Heart left ventricle (tissue), 16 donors: ENCODE measurements around the gene ERBB2. TPM values are rescaled to one million over a fixed set of nuclear protein-coding genes. Genes with fewer than 3 reads are reported as not detected.
A peak's percentile ranks its signal among the peaks of the same experiment; 100 is the strongest.

ENCODE experiments used
- ATAC-seq, 4 donors: fragments of 200-7000 bp; cut with Tn5 transposase; one replicate each; pipeline ENCODE4 v1.9.1; 2020 to 2022; ENCODE audit warnings: moderate library complexity in 4 of 4, mild to moderate bottlenecking in 3 of 4, moderate number of reproducible peaks in 1 of 4
- DNase-seq, 5 donors: peaks; one replicate each; pipeline ENCODE4 v3.0.0-alpha.2; 2020
- H3K27ac ChIP-seq, 12 donors: fragments of 200-600 bp; sonication (generic) in 4 of 12; one replicate each; pipeline versions ENCODE4 v1.5.0 to v1.8.0; 2016 to 2022; ENCODE audit warnings: mild to moderate bottlenecking in 2 of 12
- H3K27me3 ChIP-seq, 9 donors: fragments of 200-600 bp; sonication (generic) in 2 of 9; one replicate each; pipeline versions ENCODE4 v1.5.1 to v1.8.0; 2016 to 2022; ENCODE audit warnings: mild to moderate bottlenecking in 3 of 9
- H3K36me3 ChIP-seq, 9 donors: fragments of 200-600 bp; sonication (generic) in 2 of 9; one replicate each; pipeline versions ENCODE4 v1.5.0 to v1.8.0; 2018 to 2022; ENCODE audit warnings: mild to moderate bottlenecking in 2 of 9
- H3K4me1 ChIP-seq, 12 donors: fragments of 200-600 bp; sonication (generic) in 4 of 12; one replicate each; pipeline versions ENCODE4 v1.5.0 to v1.8.0; 2016 to 2022; ENCODE audit warnings: mild to moderate bottlenecking in 3 of 12
- H3K4me3 ChIP-seq, 12 donors: fragments of 200-600 bp; sonication (generic) in 4 of 12; one replicate each; pipeline versions ENCODE4 v1.5.0 to v1.8.0; 2017 to 2022; ENCODE audit warnings: mild to moderate bottlenecking in 9 of 12, moderate library complexity in 4 of 12
- H3K9me3 ChIP-seq, 12 donors: fragments of 200-600 bp; sonication (generic) in 4 of 12; one replicate each; pipeline versions ENCODE4 v1.5.0 to v1.8.0; 2016 to 2022; ENCODE audit warnings: mild to moderate bottlenecking in 1 of 12
- CTCF ChIP-seq, 12 donors: fragments of 200-600 bp; sonication (generic) in 4 of 12; IDR thresholded peaks; one replicate each; pipeline versions ENCODE4 v1.5.0 to v1.8.0; 2018 to 2022; ENCODE audit warnings: antibody characterized with exemption in 12 of 12, mild to moderate bottlenecking in 5 of 12
- POLR2A ChIP-seq, 2 donors: fragments of 450-650 bp; IDR thresholded peaks; one replicate each; pipeline ENCODE4 v1.6.1; 2017; ENCODE audit warnings: antibody characterized with exemption in 2 of 2, mild to moderate bottlenecking in 2 of 2, moderate library complexity in 2 of 2
- WGBS, 4 donors: extraction: QIAGEN DNeasy Blood & Tissue Kit in 2 of 4; methylation state at CpG; one replicate each; pipeline versions ENCODE4 v1.1.5 to v1.1.7; 2013 to 2018; 5-methylcytosine and 5-hydroxymethylcytosine counted together
- intact Hi-C, 10 donors: fragments of 100-400 bp; cut with DNase I; formaldehyde crosslinking; loops; one replicate each; pipeline versions ENCODE4 v1.11.1 to v1.14.2; 2022
- polyA plus RNA-seq, 2 donors: library from polyadenylated mRNA; stranded (reverse); fragments of 200-250 nt; gene quantifications; one replicate each; pipeline ENCODE4 v1.2.3, GENCODE V29; 2013
- total RNA-seq, 9 donors: library from RNA; depleted of rRNA in 2 of 9; stranded (reverse); fragments of >200 nt in 2 of 9; fragmentation: NEBNext Ultra II Directional in 3 of 9; extraction: Animal tissue kit (Norgen Biotek cat#: 25700) in 3 of 9; gene quantifications; one replicate each; pipeline versions ENCODE4 v1.1.0 to v1.2.4, GENCODE V29; 2016 to 2023
- donor health status: ischemic (EF 13 %, LVEDD 7.1; RV severe dilation, severe dysfunction).
- donor health status: healthy with polysubstance abuse.
- donor health status: DM: no; HTN: yes; CAD: no.
- donor health status: DM: no; HTN: no; CAD: no.
- donor health status: ischemic (EF 25% LVEDD 6.9; RV normal size, moderate dysfunction).
- donor health status: ischemic (EF 25% LVEDD 5.7; RV mildly dilated, moderate dysfunction).
- donor health status: healthy.
- donor health status: DM: yes; HTN: yes; CAD: no.
- donor health status: ischemic (EF 35%, LVEDD 5.7; RV mildly dilated, moderate dysfunction).
- donor health status: nonischemic (EF 11% LVEDD 7.7; RV severe dilation, severe dysfunction).
- donor health status: DM: yes; HTN: yes; CAD: no.
- donor health status: PGD.
- donor health status: ischemic (EF 29% LVEDD 5.4; RV normal size, mild dysfunction).
- donor health status: nonischemic (EF 23%, LVEDD 6.1; RV moderate dilation, normal function).

The ERBB2 gene
- total and polyA plus RNA-seq, 11 donors, result 29.7 to 95.1 (median 77.4) TPM

- Histone ChIP-seq H3K4me3 (no peak overlapping the region), H3K27me3 (peaks cover 0 to 24% (median 0%) of the 10 kb centered on the region in 9 donors), H3K36me3 (no peaks in the 10 kb centered on the region), H3K9me3 (no peaks in the 10 kb centered on the region), H3K27ac (peak overlapping the region in 4 of 12 donors; percentile 90 to 98 (median 90)), H3K4me1 (peaks cover 0 to 77% (median 37%) of the 10 kb centered on the region in 12 donors)
- no peak for TF ChIP-seq CTCF (IDR thresholded peaks at IDR 0.05)
- no peak for TF ChIP-seq POLR2A (IDR thresholded peaks at IDR 0.05)
- WGBS, 4 donors, result 74 to 86% (median 82%) methylated on average over 10 to 13 of the region's 13 CpGs
- DNase-seq, result peak in 1 of 5 donors; percentile 37
- no peak for ATAC-seq
- intact Hi-C loops, result loop anchor here in 5 of 10 donors (5.0 to 10.0 kb wide), 4 partner anchors 36 to 79 kb away; partner anchors contain the start of genes STARD3 (in 2 of the 5) and PPP1R1B (in 1 of the 5)
Measured at GRCh38 chr17:39673335-39674081, 26.4 kb upstream of the ERBB2 start.

GRCh38 chr17:39674179-39674578 lies 25.7 kb upstream of the ERBB2 start:
- ATAC-seq (no peak), DNase-seq (peak in 1 of 5 donors; percentile 0)
- WGBS, 4 donors, result 68 to 83% (median 77%) methylated on average over 1 to 5 of the region's 5 CpGs
- peaks cover 0 to 77% (median 40%) of the 10 kb centered on the region in 12 donors for H3K4me1 ChIP-seq
- TF ChIP-seq CTCF (IDR thresholded peaks at IDR 0.05) (no peak), POLR2A (IDR thresholded peaks at IDR 0.05) (no peak)
- H3K27me3 ChIP-seq, result peaks cover 0 to 17% (median 0%) of the 10 kb centered on the region in 9 donors
- H3K27ac ChIP-seq, result peak overlapping the region in 11 of 12 donors; percentile 44 to 93 (median 90)
- intact Hi-C loops, result loop anchor here in 5 of 10 donors (5.0 to 10.0 kb wide), 4 partner anchors 37 to 78 kb away; partner anchors contain the start of genes STARD3 (in 2 of the 5) and PPP1R1B (in 1 of the 5)
- peaks cover 0 to under 1% (median 0%) of the 10 kb centered on the region in 9 donors for H3K36me3 ChIP-seq
- no peak overlapping the region for H3K4me3 ChIP-seq
- no peaks in the 10 kb centered on the region for H3K9me3 ChIP-seq

- H3K4me3 ChIP-seq, result no peak overlapping the region
- peak overlapping the region; percentile 67 to 93 (median 90) for H3K27ac ChIP-seq
- H3K9me3 ChIP-seq, result no peaks in the 10 kb centered on the region
- intact Hi-C loops, result loop anchor here in 5 of 10 donors (5.0 to 10.0 kb wide), 4 partner anchors 38 to 77 kb away; partner anchors contain the start of genes STARD3 (in 2 of the 5) and PPP1R1B (in 1 of the 5)
- ATAC-seq, result peak; percentile 5 to 39 (median 18)
- peaks cover 0 to 6% (median 0%) of the 10 kb centered on the region in 9 donors for H3K36me3 ChIP-seq
- no peak for TF ChIP-seq POLR2A (IDR thresholded peaks at IDR 0.05)
- no peak for TF ChIP-seq CTCF (IDR thresholded peaks at IDR 0.05)
- 13 to 28% (median 20%) methylated on average over 9 to 11 of the region's 11 CpGs for WGBS, 4 donors
- peak; percentile 61 to 83 (median 69) for DNase-seq
- H3K27me3 ChIP-seq, result peaks cover 0 to 10% (median 0%) of the 10 kb centered on the region in 9 donors
- H3K4me1 ChIP-seq, result peaks cover 0 to 82% (median 46%) of the 10 kb centered on the region in 12 donors
Measured at GRCh38 chr17:39674702-39675389, 25.0 kb upstream of the ERBB2 start.
